DMS 273 (cell line): ENCODE results near the gene CNOT3.
"Not testable (repeated sequence)": the region's sequence is repeated elsewhere in the genome, so short reads cannot be mapped to it uniquely, and the experiment has no call there.

Experiments used
- DNase-seq: peaks from one replicate; lab custom pipeline; 2025; ENCODE audit not compliant: unreplicated experiment; lab: John Stamatoyannopoulos, UW

Gene CNOT3

GRCh38 chr19:54165222-54165621 is 27.7 kb downstream of the CNOT3 start:
- DNase-seq, result no peak

GRCh38 chr19:54168174-54168917 is 30.8 kb downstream of the CNOT3 start:
- peak; percentile 96 for DNase-seq

GRCh38 chr19:54169149-54169740 is 31.7 kb downstream of the CNOT3 start:
- no peak for DNase-seq

- DNase-seq, result not testable (repeated sequence)
Measured at GRCh38 chr19:54171736-54172431, 34.3 kb downstream of the CNOT3 start.

GRCh38 chr19:54172471-54173358 is 35.2 kb downstream of the CNOT3 start, which contains the start of gene TMC4:
TSS of gene TMC4 (minus strand) at chr19:54173160. CDS start at chr19:54173117, 43 bp downstream.
- DNase-seq, result peak; percentile 31

GRCh38 chr19:54173359-54173699 is 35.8 kb downstream of the CNOT3 start:
- DNase-seq, result no peak

- DNase-seq, result peak; percentile 38
Measured at GRCh38 chr19:54173951-54174834, 36.6 kb downstream of the CNOT3 start.

- peak; percentile 55 for DNase-seq
Measured at GRCh38 chr19:54178581-54179261, 41.2 kb downstream of the CNOT3 start.

GRCh38 chr19:54179262-54179852 is 41.8 kb downstream of the CNOT3 start:
- DNase-seq, result no peak

GRCh38 chr19:54179921-54180461 is 42.4 kb downstream of the CNOT3 start:
- DNase-seq, result peak; percentile 78

- DNase-seq, result no peak
Measured at GRCh38 chr19:54180691-54181091, 43.1 kb downstream of the CNOT3 start.

- not testable (repeated sequence) for DNase-seq
Measured at GRCh38 chr19:54181894-54182293, 44.3 kb downstream of the CNOT3 start.

GRCh38 chr19:54183431-54183830 is 45.9 kb downstream of the CNOT3 start:
- DNase-seq, result no peak

GRCh38 chr19:54186351-54186750 is 48.8 kb downstream of the CNOT3 start:
- DNase-seq, result no peak

- no peak for DNase-seq
Measured at GRCh38 chr19:54186934-54187381, 49.4 kb downstream of the CNOT3 start.

- DNase-seq, result peak; percentile 40
Measured at GRCh38 chr19:54188215-54188871, 50.8 kb downstream of the CNOT3 start.

GRCh38 chr19:54189145-54189734 is 51.7 kb downstream of the CNOT3 start, which contains the start of gene MBOAT7:
TSS of gene MBOAT7 (minus strand) at chr19:54189580. CDS start at chr19:54188508, 1,072 bp downstream.
- DNase-seq, result no peak
